ENCODE measurements around the gene ATP9B. TPM values are rescaled to one million over a fixed set of nuclear protein-coding genes. Genes with fewer than 3 reads are reported as not detected.

The ATP9B gene
- polyA plus RNA-seq, 1 of the 3 experiments (the other 2 are of a cell fraction) = 11.2 TPM

GRCh38 chr18:79365701-79366100, 296.5 kb downstream of the ATP9B start:
- ChIA-PET POLR2A (no interaction called here), CTCF (interaction anchor here (1.0 to 1.4 kb wide), 2 partner anchors 9 to 16 kb away, joined by 4 to 12 read pairs; no protein-coding TSS in a partner anchor)
- no peaks in the 10 kb centered on the region for H4K20me1 ChIP-seq (ENCODE audit: insufficient read depth)
- no peak overlapping the region for H3K4me3 ChIP-seq (ENCODE audit: low read depth in 2 of 2, low read length in 1 of 2)
- no peaks in the 10 kb centered on the region for H3K27me3 ChIP-seq (ENCODE audit: insufficient read depth)
- no peak overlapping the region for H3K27ac ChIP-seq (ENCODE audit: low read depth in 2 of 2, low read length in 1 of 2)
- H3F3A ChIP-seq (replicated peaks; ENCODE audit: insufficient read depth) = no peaks in the 10 kb centered on the region
- peaks cover 0 to 23% of the 10 kb centered on the region in 2 experiments; a peak in 1 of 4 replicates for H3K4me1 ChIP-seq (ENCODE audit: control insufficient read depth in 1 of 2, insufficient read depth in 2 of 2, low read depth in 1 of 2, low read length in 1 of 2)
- H3K4me2 ChIP-seq = no peak overlapping the region
- H3K9me2 ChIP-seq = no peaks in the 10 kb centered on the region
- DNase-seq = no peak
- H3K9me3 ChIP-seq = no peaks in the 10 kb centered on the region
- no peaks in the 10 kb centered on the region for H3K79me2 ChIP-seq (ENCODE audit: insufficient read depth)
- WGBS (ENCODE audit: low lambda C conversion rate) = 96% methylated on average over 13 of the region's 13 CpGs
- TF ChIP-seq SIN3A (IDR thresholded peaks at IDR 0.05; ENCODE audit: borderline replicate concordance, low read depth, low read length) (no peak), FOXM1 (IDR thresholded peaks at IDR 0.05; ENCODE audit: low read depth) (no peak), NRF1 (IDR thresholded peaks at IDR 0.05; ENCODE audit: low read depth, low read length) (no peak), PBX3 (IDR thresholded peaks at IDR 0.05) (no peak), TCF12 (IDR thresholded peaks at IDR 0.05) (no peak), IRF3 (IDR thresholded peaks at IDR 0.05; ENCODE audit: low read depth, low read length) (no peak), USF2 (IDR thresholded peaks at IDR 0.05; ENCODE audit: borderline replicate concordance, low read depth, low read length) (no peak), ELF1 (IDR thresholded peaks at IDR 0.05) (no peak), MXI1 (IDR thresholded peaks at IDR 0.05; ENCODE audit: low read depth, low read length) (no peak), FOSL2 (IDR thresholded peaks at IDR 0.05; ENCODE audit: borderline replicate concordance, low read depth) (no peak), TEAD4 (IDR thresholded peaks at IDR 0.05; ENCODE audit: borderline replicate concordance, insufficient read depth) (no peak), GATA2 (CRISPR knock-in tag; IDR thresholded peaks at IDR 0.05) (no peak), RFX5 (IDR thresholded peaks at IDR 0.05; ENCODE audit: low read length) (no peak)
- TF ChIP-seq, protein P1, sequence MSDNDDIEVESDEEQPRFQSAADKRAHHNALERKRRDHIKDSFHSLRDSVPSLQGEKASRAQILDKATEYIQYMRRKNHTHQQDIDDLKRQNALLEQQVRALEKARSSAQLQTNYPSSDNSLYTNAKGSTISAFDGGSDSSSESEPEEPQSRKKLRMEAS (IDR thresholded peaks at IDR 0.05; ENCODE audit: low read depth) = no peak
- H2AFZ ChIP-seq (ENCODE audit: low read depth) = no peak overlapping the region
- H3K9ac ChIP-seq = no peak overlapping the region
- H3K36me3 ChIP-seq (replicated peaks in 1 of 2; ENCODE audit: control insufficient read depth in 1 of 2, insufficient read depth in 2 of 2, low read length in 1 of 2) = peaks cover 8 to 14% of the 10 kb centered on the region in 2 experiments
